Stimulated activated naive CD4-positive, alpha-beta T cell treated with Interleukin-2 at 50 U/mL for 16 hours (primary cell): ENCODE measurements around the gene DLGAP1.
"Not testable (repeated sequence)": the region's sequence is repeated elsewhere in the genome, so short reads cannot be mapped to it uniquely, and the experiment has no call there.

Source experiments
- DNase-seq: peaks from one replicate; lab custom pipeline; 2025; lab: John Stamatoyannopoulos, UW

DLGAP1 gene

DNA sequence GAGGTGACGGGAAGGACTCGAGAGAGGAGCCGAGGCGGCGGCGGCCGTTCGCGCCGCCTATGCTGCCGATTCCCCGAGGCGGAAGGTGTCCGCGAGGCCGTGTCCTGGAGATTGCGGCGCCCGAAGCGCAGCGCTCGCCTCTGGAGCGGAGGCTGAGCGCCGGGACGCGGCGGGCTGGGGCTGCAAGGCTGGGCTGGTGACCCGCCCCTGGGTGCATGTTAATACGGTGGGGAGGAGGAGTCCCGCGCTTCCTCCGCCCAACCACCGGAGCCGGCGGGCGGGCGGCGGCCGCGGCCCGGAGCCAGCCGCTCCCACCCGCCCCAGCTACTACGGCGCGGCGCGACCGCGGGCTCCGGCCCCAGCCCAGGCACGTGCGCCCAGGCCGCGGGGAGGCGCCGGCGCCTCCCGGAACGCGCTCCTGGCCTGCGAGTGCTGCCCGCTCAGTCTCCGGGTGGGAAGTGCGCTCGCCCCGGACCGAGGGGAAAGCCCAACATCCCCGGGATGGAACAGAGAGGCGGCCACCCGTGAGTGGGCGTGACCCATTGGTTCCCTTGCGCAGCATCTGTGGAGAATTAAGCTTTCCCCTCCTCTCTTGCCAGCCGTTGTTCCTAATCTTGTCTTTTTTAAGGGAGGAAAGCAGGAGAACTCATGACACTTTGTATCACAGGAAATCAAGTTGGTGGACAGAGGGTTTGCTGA, at the start of gene DLGAP1:
DLGAP1 (minus strand) TSS at position 195 of the 699 bp plus-strand sequence.
- no peak for DNase-seq

DNA sequence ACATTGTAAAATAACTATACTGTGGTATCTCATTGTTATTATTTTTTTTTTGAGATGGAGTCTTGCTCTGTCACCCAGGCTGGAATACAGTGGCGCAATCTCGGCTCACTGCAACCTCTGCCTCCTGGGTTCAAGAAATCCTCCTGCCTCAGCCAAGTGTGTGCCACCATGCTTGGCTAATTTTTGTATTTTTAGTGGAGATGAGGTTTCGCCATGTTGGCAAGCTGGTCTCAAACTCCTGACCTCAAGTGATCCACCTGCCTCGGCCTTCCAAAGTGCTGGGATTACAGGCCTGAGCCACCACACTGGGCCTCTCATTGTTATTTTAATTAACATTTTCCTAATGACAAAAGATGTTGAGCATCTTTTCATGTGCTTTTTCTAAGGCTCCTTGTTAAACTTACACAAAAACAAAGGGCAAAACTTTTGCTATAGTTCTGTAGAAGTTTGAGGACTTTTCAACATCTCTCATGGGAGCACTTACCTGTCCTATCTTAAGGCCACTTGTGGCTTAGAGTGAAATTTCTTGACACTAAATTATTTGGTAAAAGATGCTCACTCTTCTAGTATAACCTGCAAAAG, 39.7 kb upstream of the DLGAP1 start:
- not testable (repeated sequence) for DNase-seq

DNA sequence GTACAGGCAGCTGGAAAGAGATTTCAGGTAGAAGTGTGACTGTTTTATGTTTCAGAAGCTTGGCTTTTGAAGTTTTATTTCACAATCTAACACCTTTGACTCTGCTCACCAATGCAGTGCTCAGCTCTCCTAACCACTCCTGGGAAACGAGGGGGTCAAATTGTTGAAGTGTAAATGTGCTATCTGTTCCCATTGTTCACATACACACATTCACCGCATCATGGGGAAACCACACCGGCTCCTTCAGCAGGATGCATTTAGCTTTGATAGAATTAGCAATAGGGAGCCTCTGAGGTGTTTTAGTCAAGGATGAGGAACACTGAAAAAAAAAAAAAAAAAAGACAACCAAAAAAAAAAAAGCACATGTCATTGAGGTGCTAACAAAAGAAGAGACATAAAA, 13.4 kb upstream of the DLGAP1 start:
- DNase-seq = no peak

DNA sequence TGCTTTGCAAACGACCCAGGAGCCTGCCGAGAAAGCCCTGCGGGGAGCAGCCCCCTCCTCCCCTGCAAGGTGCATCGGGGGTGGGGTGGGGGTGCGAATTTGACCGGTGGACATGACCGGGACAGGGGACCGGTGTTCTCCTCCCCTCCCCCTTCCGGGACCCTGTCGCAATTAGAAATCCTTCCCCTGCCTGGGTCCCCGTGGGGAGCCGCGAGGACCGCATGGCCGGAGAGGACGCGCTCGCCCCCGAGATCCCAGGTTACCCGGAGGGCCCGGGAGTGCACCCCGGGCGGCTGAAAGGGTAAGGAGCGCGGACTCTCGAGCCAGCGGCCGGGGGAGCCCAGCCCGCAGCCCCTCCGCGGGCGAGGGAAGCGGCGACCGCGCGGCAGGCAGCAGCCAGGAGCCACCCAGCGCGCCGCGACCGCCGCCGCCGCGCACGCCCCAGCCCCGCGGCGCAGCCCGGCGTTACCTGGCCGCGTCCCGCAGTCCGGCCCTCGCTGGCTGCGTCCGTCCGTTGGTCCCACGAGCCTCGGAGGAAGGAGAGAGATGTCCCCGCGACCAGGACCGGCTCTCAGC, 482 bp downstream of the DLGAP1 start:
- no peak for DNase-seq

DNA sequence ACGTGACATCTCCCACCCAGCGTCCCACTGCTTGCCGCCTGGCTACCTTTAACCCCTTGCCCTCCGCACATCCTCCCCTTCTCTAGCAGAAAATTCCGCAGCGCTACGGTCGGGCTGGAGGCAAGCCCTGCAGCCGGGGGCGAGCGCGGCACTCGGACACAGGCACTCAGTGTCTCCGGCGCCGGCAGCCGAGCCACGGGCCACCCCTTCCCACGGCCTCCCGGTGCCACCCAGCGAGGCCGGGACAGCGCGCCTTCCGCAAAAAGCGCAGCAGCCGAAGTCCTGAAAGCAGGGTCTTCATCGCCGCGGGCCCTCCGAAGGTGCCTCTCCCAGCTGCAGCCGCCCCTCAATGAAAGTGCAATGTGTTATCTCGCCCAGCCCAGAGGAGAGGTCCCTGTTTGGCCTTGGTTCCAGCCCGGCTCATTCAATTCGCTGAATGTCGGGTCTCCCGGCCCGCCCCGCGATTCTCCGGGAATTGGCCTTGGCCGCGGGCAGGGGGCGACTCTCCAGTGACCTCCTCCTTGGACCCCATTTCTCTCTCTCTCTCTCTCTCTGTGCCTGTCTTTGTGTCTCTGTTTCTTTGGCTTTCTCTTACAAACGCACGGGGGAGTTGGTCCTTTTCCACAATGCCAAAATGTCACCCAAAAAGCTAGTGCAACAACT, 1.1 kb downstream of the DLGAP1 start:
- DNase-seq = no peak

DNA sequence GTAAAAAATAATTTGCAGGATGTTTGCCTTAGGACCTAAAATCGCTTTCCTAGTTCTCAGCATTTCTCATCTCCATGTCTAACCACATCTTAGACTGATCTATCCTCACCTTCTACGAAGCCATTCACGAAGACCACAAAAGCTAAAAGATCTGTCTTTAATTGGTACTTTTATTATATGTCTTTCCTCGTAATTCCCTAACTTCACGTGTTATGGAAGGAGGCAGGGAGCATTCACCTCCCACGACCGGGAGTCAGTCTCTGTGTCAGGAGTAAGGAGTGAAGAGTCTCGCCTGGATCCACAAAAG, 1.6 kb downstream of the DLGAP1 start:
- DNase-seq = no peak

DNA sequence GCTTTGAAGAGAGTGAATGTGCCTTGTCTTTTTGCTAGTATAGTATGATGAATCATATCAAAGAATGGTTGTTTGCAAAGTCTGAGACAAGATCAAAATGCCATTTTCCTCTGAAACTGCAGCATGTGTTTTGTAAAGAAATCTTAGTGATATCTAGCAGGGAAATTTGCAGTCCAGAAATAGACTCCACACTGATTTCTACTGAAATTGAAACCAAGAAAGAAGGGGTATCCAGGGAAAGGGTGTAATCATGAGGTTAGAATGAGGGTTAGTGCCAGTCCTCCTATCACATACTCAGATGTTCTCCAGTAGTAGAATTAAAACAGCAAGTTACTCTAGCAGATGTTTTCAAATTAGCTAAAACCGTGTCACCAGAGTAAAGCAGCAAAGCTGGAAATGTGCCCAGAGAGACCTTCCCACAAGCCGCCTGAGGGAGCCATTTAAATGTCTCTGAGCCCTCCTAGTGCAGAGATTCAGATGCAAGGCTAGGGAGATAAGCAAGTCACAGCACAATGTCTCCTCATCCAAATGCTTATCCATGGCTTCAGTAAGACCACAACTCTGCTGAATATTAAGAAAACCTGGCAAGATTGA, 4.9 kb downstream of the DLGAP1 start:
- DNase-seq = no peak

DNA sequence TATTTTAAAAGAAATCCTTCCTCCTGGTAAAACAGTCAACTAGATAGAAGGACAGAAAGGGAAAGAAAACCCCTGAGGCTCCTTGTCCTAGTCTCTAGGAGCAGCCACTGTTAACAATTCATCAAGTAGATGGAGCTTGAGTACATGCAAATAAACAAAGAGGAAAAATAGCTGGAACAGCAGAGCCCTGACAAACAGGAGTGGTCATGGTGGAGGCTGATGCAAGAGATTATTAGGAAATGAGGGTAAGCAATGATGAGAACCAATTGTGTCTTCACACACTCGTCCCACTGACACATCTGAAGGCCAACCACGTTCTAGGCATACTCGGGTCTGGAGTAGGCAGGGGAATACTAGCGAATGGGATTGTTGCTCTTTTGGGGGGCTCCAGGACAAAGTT, 9.2 kb downstream of the DLGAP1 start:
- DNase-seq = no peak

DNA sequence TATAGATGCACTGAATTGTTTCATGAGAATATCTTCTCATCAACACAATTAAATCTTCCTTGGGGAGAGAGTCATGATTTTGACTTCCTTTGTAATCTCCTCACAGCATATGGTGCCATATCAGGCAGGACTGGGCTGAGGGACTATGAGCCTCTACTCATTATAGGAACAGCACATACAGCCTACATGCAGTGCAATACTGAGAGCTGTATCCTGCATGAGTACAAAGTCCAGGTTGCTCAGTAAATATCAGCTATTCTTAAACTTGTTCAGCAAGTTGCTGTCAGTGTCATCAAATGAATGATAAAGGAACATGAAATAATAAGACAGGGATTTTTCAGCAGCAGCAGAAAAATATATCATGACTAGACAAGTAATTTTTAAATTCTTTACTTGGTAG, 10.8 kb downstream of the DLGAP1 start:
- no peak for DNase-seq

DNA sequence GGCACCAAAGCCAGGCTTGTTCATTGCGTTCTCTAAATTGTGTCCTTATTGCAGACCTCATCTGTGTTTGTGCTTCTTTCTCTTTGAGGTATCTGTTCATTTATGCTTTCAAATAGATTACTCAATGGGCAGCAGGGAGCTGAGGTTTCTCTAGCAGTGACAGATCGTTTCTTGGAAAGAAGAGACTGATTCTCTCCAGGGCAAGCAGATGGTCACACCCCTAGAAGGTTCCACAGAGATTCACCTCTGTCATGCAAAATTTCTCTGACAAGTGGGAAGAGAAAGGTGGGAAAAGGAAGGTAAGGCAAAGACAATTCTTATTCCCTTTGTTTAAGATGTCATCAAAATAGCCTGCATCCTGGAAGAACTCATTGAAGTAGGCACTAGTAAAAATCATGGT, 14.0 kb downstream of the DLGAP1 start:
- no peak for DNase-seq

DNA sequence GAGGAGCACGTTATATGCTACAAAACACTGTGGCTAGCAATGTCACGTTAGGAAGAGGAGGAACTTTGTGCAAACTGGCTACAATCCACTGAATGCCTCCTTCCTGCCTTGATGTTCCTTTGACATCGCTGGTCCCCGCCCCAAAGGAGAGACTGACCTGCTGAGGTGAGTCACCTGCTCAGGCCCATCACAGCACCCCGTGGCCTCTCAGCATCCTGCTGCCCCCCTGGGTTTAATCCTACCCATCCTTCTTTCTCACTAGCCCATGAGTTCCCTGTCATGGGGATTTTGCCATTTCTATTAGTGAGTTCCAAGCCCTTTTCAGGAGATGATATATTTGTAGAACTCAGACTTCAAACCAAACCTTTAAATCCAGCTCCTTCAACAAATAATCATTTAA, 16.2 kb downstream of the DLGAP1 start:
- no peak for DNase-seq

DNA sequence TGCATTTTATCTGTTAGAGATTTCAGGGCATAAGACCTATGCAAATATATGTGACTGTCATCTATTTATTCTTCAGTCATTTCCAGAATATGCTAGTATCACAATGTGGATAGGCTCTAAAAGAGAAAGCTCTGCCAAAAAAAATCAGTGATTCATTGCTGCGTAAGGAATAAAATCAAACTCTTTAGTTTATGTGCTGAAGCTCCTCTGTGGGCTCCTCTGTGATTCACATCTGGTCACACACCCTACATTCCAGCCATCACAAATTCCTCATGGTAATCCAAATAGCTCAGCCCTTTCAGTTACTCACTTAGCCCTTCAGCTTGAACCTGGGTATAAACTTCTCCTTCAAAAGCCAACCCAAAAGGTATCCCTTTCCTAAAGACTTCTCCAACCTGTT, 21.4 kb downstream of the DLGAP1 start:
- no peak for DNase-seq

DNA sequence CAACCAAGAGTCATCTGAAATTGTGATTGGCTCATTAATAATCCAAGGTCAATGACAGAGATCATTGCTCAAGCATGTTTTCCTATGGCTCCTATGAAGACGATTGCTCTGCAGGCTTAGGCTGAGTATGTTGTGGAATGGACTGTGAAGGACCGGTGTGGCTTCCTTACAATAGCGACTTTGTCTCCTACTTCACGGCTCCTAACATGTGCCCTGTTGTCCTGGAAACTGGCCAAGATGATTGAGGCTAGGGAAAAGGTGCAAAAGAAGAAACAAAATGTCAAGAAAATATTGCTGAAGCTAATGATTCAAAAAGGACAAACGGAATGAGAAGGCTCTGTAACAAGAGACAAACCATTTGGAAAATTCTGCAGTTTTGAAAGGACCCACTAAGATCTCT, 24.3 kb downstream of the DLGAP1 start:
- no peak for DNase-seq

DNA sequence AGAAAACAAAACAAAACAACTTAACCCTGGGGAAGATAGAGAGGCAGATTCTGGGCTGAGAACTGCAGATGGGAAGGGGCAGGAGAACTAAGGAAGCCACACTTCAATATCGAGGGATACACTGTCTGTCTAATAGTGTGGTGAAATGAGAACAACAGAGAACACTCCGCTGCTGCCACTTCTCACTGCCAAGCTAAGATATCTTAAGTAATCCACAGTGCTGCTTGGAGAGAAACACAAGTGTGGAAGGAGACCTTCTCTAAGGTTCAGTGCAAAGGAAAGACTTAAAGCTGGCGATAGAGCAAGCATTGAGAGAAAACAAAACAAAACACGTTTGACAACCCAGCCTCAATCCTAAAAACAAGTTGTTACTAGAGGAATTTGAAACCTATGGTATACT, 37.4 kb downstream of the DLGAP1 start:
- DNase-seq = no peak

DNA sequence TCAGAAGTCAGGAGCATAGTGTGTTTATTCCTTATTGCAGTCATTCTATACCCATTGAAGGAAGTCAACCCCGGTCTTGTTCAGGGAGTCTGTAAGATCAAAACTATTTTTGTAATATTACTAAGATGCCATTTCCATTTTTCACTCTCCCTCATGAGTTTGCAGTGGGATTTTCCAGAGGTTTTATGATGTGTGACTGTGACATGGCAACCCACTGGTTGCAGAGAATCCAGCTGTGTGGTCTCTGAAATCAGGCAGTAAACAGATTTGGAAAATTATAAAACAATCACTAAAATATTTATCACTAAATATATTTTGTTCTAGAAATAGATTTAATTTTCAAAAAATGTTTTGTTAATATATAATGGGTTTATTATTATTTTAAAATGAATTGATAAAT, 38.1 kb downstream of the DLGAP1 start:
- no peak for DNase-seq

DNA sequence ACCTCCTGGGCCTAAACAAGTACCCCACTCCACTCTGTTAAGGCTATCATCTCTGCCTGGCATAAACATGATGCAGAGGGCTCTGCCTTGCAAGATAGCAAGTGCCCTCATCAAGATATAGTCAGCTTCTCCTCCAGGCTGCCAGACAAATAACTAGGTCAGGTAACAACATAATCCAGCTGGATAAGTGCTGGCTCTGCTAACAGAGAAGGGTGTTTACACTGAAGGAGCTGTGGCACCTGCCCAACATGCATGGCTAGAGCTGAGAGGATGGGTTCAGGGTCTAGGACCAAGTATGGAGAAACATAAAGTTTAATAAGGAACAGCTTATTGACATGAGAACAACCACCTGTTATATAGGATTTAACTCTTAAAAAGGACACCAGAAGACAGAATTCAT, 42.8 kb downstream of the DLGAP1 start:
- DNase-seq = no peak

DNA sequence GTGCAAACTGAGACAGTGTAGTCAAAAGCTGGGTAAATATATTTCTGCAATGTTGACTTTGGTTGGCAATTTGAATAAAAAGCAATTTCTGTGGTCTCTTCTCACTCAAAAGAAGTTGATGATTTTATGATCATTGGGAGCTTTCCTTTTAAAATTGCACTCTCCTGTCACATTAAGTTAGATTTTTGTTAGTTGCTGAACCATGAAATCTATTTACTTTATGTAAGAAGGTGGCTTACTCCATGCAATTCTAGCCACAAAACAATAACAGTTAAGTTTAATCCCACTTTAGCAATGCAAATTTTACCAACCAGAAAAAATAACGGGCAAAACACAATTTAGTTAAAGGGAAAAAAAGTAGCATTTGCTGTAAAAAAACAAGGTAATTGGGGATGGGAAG, 48.3 kb downstream of the DLGAP1 start:
- no peak for DNase-seq

DNA sequence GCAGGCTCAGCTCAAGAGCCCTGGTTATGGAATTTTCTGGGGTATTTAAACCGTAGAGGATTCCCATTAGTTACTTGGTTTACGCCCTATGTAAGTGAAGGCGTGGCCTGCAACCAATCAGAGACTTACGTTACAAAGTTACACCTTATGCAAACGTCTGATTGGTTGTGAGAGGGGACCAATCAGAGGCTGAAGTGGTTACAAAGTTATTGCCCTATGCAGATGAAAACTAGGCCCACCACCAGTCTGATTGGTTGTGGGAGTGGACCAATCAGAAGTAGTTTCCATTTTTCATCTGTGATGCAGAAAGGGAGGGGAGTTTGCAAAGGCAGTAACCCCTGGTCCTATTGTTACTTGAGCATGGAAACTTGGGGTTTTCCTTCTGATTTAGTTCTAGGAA, 49.1 kb downstream of the DLGAP1 start:
- no peak for DNase-seq

DNA sequence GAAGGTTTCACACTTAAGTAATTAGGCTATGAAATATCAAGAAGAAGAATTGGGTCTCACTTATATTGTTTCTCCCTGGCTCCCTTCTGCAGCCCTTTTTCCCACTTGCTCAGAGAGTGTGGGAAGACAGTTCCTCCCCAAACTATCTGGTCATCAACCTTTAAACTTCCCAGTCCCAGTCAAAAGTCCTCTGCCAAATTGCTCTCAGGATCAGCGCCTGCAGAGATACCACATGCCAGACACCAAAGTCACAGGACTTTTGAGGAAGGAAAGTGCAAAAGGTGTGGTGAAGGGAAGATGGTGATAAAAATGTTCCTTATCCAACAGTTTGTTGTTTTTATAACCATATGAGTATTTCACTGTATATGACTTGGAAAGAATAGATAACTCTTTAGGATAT, 51.3 kb downstream of the DLGAP1 start:
- DNase-seq = no peak

DNA sequence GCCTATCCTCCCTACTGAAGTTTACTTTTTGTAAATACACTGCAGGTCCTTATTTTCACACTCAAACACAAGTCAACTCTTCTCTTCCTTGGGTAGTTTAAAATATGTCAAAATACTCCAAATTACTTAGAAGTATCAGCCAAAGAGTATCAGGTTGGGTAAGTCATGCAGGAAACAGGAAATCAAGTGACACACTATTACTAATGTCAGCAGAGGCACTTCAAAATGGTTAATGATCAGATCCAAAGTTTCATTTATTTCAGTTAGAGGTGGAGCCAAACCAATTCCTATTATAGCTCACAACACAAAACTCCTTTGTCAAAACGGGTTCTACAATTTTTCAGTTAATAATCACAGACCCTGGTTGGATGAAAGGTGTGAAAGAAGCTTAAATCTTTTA, 54.2 kb downstream of the DLGAP1 start:
- no peak for DNase-seq

DNA sequence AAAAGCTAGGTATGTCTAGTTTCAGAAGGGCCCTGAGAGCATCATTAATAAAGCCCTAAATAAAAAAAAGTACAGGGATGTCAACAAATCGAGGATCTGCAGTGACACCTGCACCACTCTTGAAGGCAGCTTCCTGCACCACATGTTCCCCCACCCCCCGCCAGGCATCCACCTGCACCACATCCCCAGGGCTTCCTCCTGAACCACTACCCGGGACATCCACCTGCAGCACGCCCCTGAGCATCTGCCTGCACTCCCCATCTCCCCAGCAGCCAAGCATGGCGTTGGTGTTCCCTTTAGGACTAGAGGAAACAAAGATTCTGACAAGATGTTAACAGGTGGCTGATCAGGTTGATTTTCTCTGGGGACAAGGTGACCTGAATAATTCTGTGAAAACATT, 55.2 kb downstream of the DLGAP1 start:
- no peak for DNase-seq

DNA sequence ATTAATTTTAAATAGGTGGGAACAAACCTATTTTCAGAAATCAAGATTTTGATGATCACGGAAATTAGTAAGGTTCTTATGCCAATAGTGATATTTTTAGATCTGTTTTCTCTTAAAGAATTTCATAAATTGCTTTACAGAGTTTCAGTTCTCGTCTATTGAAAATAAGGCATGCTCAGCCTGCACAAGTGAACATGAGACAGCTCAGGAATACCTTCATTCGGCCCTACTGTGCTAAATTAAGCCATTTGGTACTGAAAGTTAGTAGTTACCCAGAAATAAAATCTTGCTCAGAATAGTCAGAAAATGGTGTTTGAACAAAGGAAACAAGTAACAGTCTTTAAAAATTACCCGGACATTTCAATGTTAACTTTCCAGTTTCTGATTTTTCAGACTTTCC, 60.4 kb downstream of the DLGAP1 start:
- no peak for DNase-seq

DNA sequence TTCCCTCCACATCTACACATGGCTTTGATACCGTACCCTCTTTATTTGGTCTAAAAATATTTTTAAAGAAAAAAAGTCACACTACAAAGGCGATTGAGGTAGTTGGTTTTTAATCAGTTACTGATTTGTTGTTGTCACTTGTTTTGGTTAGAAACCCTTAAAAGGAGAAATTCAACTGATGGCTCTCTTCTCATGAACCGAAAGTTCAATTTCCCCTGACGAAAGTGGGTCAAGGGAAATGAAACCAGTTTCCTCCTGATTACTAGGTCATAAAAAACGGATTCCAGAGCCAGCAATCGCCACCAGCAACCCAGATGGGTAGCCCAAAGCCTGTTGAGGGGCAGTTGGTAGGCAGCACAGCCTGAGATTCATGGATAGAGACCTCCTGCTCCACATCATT, 63.2 kb downstream of the DLGAP1 start:
- no peak for DNase-seq
